ENCODE data around the gene DTNA.

The DTNA gene

DNA sequence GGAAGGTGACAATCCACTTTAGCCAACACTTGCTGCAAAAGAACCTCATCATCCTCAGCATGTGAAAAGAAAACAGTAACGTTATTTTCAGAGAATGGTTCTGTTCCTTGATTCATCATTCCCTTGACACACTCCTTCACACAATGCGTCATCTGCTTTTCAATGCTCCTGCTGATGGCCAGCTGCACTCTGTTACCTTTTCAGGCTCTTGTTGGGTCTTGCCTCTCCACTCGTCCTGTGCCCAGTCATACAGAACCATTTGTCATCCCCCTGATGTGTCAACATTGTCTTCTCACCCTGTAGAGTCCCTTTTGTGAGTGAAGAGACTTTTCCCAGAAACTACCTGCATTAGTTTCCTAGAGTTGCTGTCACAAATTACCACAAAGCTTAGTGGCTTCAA, 12.2 kb upstream of the DTNA start:
- no peaks in the 10 kb centered on the region for H3K9me2 ChIP-seq (replicated peaks; ENCODE audit: control insufficient read depth, low read length)
- H3K4me1 ChIP-seq (ENCODE audit: control insufficient read depth, low read length), result no peaks in the 10 kb centered on the region
- H3K27ac ChIP-seq (ENCODE audit: low read depth, low read length), result no peak overlapping the region
- H3F3A ChIP-seq (ENCODE audit: control insufficient read depth, insufficient read depth), result no peaks in the 10 kb centered on the region
- H4K20me1 ChIP-seq (ENCODE audit: control insufficient read depth, insufficient read depth, low read depth, low read length), result no peaks in the 10 kb centered on the region
- no peaks in the 10 kb centered on the region for H3K36me3 ChIP-seq (ENCODE audit: control insufficient read depth, low read length)
- no peak overlapping the region for H3K4me3 ChIP-seq (ENCODE audit: low read length)
- TF ChIP-seq, protein P1, sequence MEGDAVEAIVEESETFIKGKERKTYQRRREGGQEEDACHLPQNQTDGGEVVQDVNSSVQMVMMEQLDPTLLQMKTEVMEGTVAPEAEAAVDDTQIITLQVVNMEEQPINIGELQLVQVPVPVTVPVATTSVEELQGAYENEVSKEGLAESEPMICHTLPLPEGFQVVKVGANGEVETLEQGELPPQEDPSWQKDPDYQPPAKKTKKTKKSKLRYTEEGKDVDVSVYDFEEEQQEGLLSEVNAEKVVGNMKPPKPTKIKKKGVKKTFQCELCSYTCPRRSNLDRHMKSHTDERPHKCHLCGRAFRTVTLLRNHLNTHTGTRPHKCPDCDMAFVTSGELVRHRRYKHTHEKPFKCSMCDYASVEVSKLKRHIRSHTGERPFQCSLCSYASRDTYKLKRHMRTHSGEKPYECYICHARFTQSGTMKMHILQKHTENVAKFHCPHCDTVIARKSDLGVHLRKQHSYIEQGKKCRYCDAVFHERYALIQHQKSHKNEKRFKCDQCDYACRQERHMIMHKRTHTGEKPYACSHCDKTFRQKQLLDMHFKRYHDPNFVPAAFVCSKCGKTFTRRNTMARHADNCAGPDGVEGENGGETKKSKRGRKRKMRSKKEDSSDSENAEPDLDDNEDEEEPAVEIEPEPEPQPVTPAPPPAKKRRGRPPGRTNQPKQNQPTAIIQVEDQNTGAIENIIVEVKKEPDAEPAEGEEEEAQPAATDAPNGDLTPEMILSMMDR (IDR thresholded peaks at IDR 0.05; ENCODE audit: low read depth, low read length, poor library complexity, severe bottlenecking), result no peak
- no peak for TF ChIP-seq EZH2phosphoT487 (IDR thresholded peaks at IDR 0.05; ENCODE audit: borderline replicate concordance, low read length)
- H3K4me2 ChIP-seq (ENCODE audit: low read length), result no peak overlapping the region
- H3K79me2 ChIP-seq (ENCODE audit: control insufficient read depth, low read length), result no peaks in the 10 kb centered on the region
- H3K27me3 ChIP-seq (ENCODE audit: control insufficient read depth, low read length), result 0 out of 2 replicates have a peak, but pooled peaks cover 3% of the 10 kb centered on the region
- no peaks in the 10 kb centered on the region for H3K9me3 ChIP-seq (ENCODE audit: control insufficient read depth, insufficient read depth, low read length)

DNA sequence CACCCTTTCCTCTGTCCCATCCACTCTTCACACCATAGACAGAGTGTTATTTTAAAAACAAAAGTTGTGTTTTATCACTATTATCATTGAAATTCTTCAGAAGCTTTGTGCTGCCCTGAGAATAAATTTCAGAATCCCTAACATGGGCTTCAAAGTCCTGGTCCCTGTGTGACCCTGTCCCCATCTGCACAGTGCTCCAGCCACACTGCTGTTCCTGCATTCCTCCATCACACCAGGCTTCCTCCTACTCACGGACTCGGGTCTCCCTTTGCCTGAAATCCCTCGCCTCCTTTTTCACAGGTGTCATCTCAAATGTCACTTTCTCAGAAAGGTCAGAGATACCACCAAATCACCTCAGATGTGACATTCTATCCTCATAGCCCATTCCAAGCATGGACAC, 8.2 kb upstream of the DTNA start:
- H3K36me3 ChIP-seq (ENCODE audit: control insufficient read depth, low read length), result no peaks in the 10 kb centered on the region
- H3K9me2 ChIP-seq (replicated peaks; ENCODE audit: control insufficient read depth, low read length), result no peaks in the 10 kb centered on the region
- H3K4me1 ChIP-seq (ENCODE audit: control insufficient read depth, low read length), result no peaks in the 10 kb centered on the region
- TF ChIP-seq, protein P1 (IDR thresholded peaks at IDR 0.05; ENCODE audit: low read depth, low read length, poor library complexity, severe bottlenecking), result no peak
- TF ChIP-seq EZH2phosphoT487 (IDR thresholded peaks at IDR 0.05; ENCODE audit: borderline replicate concordance, low read length), result no peak
- no peak overlapping the region for H3K4me2 ChIP-seq (ENCODE audit: low read length)
- no peaks in the 10 kb centered on the region for H3K9me3 ChIP-seq (ENCODE audit: control insufficient read depth, insufficient read depth, low read length)
- no peaks in the 10 kb centered on the region for H3K79me2 ChIP-seq (ENCODE audit: control insufficient read depth, low read length)
- H3K4me3 ChIP-seq (ENCODE audit: low read length), result no peak overlapping the region
- no peaks in the 10 kb centered on the region for H3F3A ChIP-seq (ENCODE audit: control insufficient read depth, insufficient read depth)
- no peaks in the 10 kb centered on the region; the same call in 1 of the 2 replicates for H4K20me1 ChIP-seq (ENCODE audit: control insufficient read depth, insufficient read depth, low read depth, low read length)
- no peak overlapping the region for H3K27ac ChIP-seq (ENCODE audit: low read depth, low read length)
- H3K27me3 ChIP-seq (ENCODE audit: control insufficient read depth, low read length), result no peaks in the 10 kb centered on the region

DNA sequence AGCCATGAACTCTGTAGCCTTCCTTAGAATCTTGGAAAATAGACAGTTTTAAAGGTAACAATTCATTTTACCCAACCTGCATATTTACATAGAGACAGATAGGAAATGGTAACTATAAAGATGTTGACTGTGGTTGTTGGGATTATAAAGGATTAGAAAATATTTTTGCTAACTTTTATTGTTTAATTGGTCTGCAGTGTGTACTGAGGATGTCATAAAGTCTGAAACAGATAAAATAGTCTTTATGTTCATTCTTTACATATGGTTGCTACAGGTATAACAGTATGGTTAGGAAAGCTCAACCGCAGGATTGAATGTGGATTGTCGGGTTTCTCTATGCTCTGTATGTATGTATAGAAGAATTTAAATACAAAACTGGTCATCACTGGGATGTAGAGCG, 7.3 kb upstream of the DTNA start:
- Histone ChIP-seq H3K9me3 (ENCODE audit: control insufficient read depth, insufficient read depth, low read length) (no peaks in the 10 kb centered on the region), H3F3A (ENCODE audit: control insufficient read depth, insufficient read depth) (no peaks in the 10 kb centered on the region), H3K9me2 (replicated peaks; ENCODE audit: control insufficient read depth, low read length) (no peaks in the 10 kb centered on the region), H3K4me1 (ENCODE audit: control insufficient read depth, low read length) (no peaks in the 10 kb centered on the region), H4K20me1 (ENCODE audit: control insufficient read depth, insufficient read depth, low read depth, low read length) (no peaks in the 10 kb centered on the region; the same call in 1 of the 2 replicates), H3K27me3 (ENCODE audit: control insufficient read depth, low read length) (no peaks in the 10 kb centered on the region), H3K4me3 (ENCODE audit: low read length) (no peak overlapping the region), H3K27ac (ENCODE audit: low read depth, low read length) (no peak overlapping the region), H3K4me2 (ENCODE audit: low read length) (no peak overlapping the region), H3K36me3 (ENCODE audit: control insufficient read depth, low read length) (no peaks in the 10 kb centered on the region), H3K79me2 (ENCODE audit: control insufficient read depth, low read length) (no peaks in the 10 kb centered on the region)
- TF ChIP-seq, protein P1 (IDR thresholded peaks at IDR 0.05; ENCODE audit: low read depth, low read length, poor library complexity, severe bottlenecking), result no peak
- no peak for TF ChIP-seq EZH2phosphoT487 (IDR thresholded peaks at IDR 0.05; ENCODE audit: borderline replicate concordance, low read length)

Measured in DOHH2 (cell line).